Liver (tissue), 3 donors: Measurements from ENCODE around the gene COL8A2.

ENCODE experiments used
- CTCF ChIP-seq: fragments of 150-350 bp; IDR thresholded peaks from 2 replicates; pipeline ENCODE4 v1.5.1; 2017; ENCODE audit warnings: improper control_type of control experiment, low read depth, low read length; ENCODE audit not compliant: missing input control
- JUND ChIP-seq, 2 donors: IDR thresholded peaks; 2 replicates each; pipeline ENCODE4 v1.6.1; 2016; ENCODE audit warnings: antibody characterized with exemption in 2 of 2
- donor health status: healthy.
- donor health status: healthy.

DNA sequence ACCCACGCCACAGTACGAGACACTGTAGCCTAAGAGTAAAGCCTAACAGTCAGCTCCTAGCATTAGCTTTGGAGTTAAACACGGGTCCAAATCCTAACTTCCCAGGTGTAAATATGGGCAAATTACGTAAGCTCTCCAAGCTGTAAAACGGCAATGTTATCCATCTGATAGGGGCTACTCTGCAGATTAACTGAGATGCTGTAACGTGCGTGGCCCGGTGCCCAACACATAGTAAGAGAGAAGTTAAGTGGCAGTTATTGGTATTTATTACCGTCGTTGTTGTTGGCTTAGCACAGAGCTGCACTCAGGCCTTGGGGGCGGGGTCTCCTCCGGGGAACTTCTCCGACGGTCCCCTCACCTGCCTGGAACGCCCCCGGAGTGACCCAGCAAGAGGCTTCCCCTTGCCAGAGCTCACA lies 23.8 kb upstream of the COL8A2 start:
- TF ChIP-seq CTCF (no peak), JUND (IDR thresholded peaks at IDR 0.05) (no peak)
